ENCODE results near the gene TMEM217.
"Not testable (repeated sequence)": the region's sequence is repeated elsewhere in the genome, so short reads cannot be mapped to it uniquely, and the experiment has no call there.

Gene TMEM217

DNA sequence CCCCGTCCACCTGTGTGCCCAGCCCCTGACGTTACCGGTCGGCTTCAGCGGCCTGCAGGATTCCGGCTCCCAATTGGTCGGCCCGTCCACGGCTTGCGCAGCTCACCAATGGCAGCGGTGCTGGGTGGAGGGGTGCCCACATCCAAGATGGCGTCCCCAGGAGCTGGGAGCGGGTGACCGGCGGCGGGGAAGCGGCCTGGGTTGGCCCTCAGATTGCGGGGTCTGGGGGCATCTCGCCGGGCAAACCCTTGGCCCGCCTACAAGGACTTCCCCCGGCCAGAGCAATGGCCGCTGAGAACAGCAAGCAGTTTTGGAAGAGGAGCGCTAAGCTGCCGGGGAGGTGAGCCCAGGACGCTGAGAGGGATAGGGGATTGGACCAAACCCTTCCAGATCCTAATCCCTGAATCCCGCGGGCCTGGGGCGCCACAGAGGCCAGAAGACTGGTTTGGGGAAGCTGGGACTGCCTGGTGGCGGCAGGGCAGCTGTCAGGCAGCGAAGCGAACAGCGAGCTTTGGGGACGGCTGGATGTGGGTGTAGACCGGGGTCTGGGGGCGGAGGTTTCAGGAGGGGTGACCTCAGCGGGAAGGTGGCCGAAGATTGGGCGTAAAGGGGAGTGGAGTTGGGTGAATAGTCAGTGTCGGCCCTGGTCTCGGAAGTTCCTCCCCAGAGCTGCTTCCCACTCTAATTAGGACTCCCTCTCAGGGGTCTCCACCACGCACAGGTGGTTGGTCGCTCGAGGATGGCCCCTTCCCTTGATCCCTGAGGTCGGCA is at the start of gene TMEM217, which contains the start of gene TBC1D22B:
TMEM217 (minus strand) TSS at position 511 of the 771 bp plus-strand sequence. CDS start 39,114 bp downstream, outside the sequence.
TBC1D22B (plus strand) TSS at position 139 of the 771 bp plus-strand sequence; CDS start at position 285, 146 bp downstream.
- Histone ChIP-seq H3K9ac (ENCODE audit: low read length) (peak within 1 kb of the TSS; percentile 100), H3K36me3 (ENCODE audit: control insufficient read depth, insufficient read depth, low read length) (no peaks in the 10 kb centered on the region), H3K9me3 (ENCODE audit: control insufficient read depth, low read length) (no peaks in the 10 kb centered on the region), H3K4me3 (ENCODE audit: low read length) (peak within 1 kb of the TSS; percentile 99), H3K4me1 (ENCODE audit: control insufficient read depth, insufficient read depth, low read length) (peaks cover 18% of the 10 kb centered on the region), H3K27me3 (ENCODE audit: control insufficient read depth, insufficient read depth, low read length) (no peaks in the 10 kb centered on the region)

DNA sequence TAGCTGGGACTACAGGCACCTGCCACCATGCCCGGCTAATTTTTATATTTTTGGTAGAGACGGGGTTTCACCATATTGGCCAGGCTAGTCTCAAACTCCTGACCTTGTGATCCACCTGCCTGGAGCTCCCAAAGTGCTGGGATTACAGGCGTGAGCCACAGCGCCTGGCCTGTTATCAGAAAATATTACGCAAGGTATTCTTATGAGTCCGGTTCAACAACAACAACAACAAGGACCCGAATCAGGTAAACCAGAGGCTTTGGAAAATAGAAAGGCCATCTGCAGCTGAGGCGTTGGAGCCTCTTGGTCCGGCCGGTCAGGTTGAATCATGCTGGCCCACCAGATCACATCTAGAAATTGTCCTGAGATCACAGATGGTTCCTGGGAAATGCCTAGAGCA is 49.5 kb upstream of the TMEM217 start:
- H3K4me3 ChIP-seq (ENCODE audit: low read length); H3K36me3 ChIP-seq (ENCODE audit: control insufficient read depth, insufficient read depth, low read length); H3K9me3 ChIP-seq (ENCODE audit: control insufficient read depth, low read length); H3K9ac ChIP-seq (ENCODE audit: low read length); H3K27me3 ChIP-seq (ENCODE audit: control insufficient read depth, insufficient read depth, low read length); H3K4me1 ChIP-seq (ENCODE audit: control insufficient read depth, insufficient read depth, low read length): not testable (repeated sequence)

DNA sequence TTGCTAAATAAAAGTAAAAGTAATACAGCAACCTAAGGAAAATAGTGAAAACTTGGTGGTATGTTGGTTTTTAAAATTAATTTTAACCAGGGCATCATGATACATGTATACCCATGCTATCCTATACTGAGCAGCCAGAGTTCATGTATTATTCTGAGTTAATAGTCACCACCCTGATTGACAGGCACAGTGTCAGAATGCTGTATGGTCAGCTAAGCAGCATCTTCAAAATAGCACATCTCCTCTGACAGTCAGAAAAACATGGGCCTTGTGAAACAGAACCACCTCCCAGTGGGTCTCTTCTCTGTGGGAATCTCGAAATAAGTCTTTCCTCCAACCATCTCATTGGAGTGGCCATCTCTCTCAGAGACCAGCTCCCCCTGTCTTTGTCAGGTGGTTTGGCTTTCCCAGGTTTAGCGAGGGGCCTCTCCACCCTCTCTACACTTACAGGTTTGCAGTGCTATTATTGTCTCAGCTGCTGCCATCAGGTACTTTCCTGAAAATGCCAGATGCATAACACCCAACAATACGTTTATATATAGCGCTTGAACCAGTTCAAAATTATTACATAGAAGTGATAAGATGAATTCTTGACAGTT is 48.8 kb upstream of the TMEM217 start:
- Histone ChIP-seq H3K4me3 (ENCODE audit: low read length) (no peak overlapping the region), H3K4me1 (ENCODE audit: control insufficient read depth, insufficient read depth, low read length) (no peaks in the 10 kb centered on the region), H3K9ac (ENCODE audit: low read length) (no peak overlapping the region), H3K27me3 (ENCODE audit: control insufficient read depth, insufficient read depth, low read length) (no peaks in the 10 kb centered on the region), H3K9me3 (ENCODE audit: control insufficient read depth, low read length) (no peaks in the 10 kb centered on the region), H3K36me3 (ENCODE audit: control insufficient read depth, insufficient read depth, low read length) (no peaks in the 10 kb centered on the region)

DNA sequence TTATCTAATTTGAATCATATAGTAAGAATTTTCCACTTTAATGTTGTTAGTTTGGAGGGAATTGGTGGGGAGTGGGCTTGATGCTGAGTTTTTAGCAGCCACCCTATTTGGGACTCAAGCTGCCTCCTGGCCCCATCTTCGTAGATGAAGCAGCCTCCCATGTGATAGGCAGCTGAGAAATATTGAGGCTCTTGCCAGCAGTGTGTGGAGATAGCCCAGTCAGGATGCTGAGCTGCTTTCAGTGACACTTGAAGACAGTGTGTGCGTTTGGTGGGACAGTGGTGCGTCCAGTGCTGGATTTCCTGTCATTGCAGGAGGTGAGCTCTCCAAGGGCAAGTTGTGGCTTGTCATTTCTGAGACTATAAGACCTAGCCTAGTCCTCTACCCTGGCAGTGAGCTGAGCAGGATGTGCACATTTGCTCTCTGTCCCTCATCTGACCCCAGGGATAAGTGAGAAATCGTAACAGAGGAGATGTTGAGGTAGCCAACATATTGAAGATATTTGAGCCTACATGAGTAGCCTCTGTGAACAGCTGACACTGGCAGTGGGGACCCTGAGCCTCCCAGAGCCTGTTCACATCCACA is 48.0 kb upstream of the TMEM217 start:
- H3K9me3 ChIP-seq (ENCODE audit: control insufficient read depth, low read length): no peaks in the 10 kb centered on the region
- no peaks in the 10 kb centered on the region for H3K27me3 ChIP-seq (ENCODE audit: control insufficient read depth, insufficient read depth, low read length)
- H3K4me3 ChIP-seq (ENCODE audit: low read length): no peak overlapping the region
- no peaks in the 10 kb centered on the region for H3K36me3 ChIP-seq (ENCODE audit: control insufficient read depth, insufficient read depth, low read length)
- H3K9ac ChIP-seq (ENCODE audit: low read length): no peak overlapping the region
- no peaks in the 10 kb centered on the region for H3K4me1 ChIP-seq (ENCODE audit: control insufficient read depth, insufficient read depth, low read length)

DNA sequence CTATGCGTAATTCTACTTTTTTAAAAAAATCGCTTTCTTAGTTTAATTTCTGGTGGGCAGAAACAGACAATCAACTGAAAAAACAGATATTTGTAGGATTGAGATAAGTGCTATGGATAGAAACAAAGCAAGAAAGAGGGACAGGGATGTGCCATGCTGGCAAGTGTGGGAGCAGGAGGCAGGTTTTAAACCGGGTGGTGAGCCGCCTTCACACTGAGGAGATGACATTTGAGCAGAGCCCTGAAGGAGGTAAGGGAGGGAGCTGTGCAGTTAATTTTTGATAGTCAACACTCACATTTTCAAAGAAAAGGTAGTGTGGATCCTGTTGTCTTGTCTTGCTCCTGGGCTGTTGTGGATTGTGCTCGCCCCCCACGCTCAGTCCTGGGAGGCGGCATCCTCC is 46.8 kb upstream of the TMEM217 start:
- Histone ChIP-seq H3K9me3 (ENCODE audit: control insufficient read depth, low read length) (no peaks in the 10 kb centered on the region), H3K4me3 (ENCODE audit: low read length) (no peak overlapping the region), H3K4me1 (ENCODE audit: control insufficient read depth, insufficient read depth, low read length) (no peaks in the 10 kb centered on the region), H3K9ac (ENCODE audit: low read length) (no peak overlapping the region), H3K27me3 (ENCODE audit: control insufficient read depth, insufficient read depth, low read length) (no peaks in the 10 kb centered on the region), H3K36me3 (ENCODE audit: control insufficient read depth, insufficient read depth, low read length) (no peaks in the 10 kb centered on the region)

DNA sequence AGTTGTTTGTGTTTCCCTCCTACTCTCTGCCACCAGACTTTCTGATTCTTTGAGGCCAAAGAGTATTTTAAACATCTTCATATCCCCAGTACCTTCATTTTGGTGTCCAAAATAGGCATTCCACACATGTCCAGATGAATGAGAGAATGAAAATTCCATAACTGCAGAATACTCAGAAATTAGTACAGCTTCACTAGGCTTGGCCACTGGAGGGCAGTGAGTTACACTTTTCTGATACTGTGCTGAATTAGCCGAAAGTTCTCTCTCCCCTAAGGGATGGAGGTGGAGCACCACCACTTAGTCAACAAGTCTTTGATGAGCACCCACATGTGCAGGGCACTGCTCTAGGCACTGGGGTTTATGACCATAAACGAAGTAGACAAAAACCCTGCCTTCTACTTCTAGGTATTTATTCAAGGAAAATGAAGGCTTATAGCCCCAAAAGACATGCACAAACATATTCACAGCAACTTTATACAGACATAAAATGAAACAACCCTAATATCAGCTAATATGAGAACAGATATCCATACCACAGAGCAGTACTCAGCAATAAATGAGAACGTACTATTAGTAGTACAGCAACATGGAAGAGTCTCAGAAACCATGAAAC is 46.1 kb upstream of the TMEM217 start:
- Histone ChIP-seq H3K4me3 (ENCODE audit: low read length) (no peak overlapping the region), H3K9me3 (ENCODE audit: control insufficient read depth, low read length) (no peaks in the 10 kb centered on the region), H3K27me3 (ENCODE audit: control insufficient read depth, insufficient read depth, low read length) (no peaks in the 10 kb centered on the region), H3K36me3 (ENCODE audit: control insufficient read depth, insufficient read depth, low read length) (no peaks in the 10 kb centered on the region), H3K4me1 (ENCODE audit: control insufficient read depth, insufficient read depth, low read length) (no peaks in the 10 kb centered on the region), H3K9ac (ENCODE audit: low read length) (no peak overlapping the region)

DNA sequence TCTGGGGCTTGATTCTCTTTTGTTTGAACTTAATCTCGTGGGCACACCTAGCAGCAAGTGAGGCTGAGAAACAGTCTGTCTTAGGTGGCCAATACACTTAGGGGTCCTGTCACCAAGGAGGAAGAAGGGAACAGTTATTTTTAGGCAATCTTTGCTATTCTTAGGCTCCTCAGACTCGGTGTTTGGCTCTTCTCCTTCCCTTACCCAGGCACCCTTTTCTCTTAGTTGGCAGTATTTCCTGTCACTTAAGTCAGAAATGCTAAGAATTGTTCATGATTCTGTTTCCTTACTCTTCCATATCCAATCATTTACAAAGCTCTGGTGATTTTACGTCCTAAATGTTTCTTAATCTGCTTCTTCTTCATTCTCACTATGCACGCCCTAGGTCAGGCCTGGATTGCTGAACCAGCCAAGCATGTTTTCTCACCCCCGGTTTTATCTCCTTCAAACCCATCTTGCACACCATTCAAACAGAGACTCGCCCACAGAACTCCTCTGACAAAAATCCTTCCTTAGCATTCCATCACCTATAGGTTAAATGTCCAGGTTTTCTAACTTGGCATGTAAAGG is 45.2 kb upstream of the TMEM217 start:
- Histone ChIP-seq H3K36me3 (ENCODE audit: control insufficient read depth, insufficient read depth, low read length) (no peaks in the 10 kb centered on the region), H3K9ac (ENCODE audit: low read length) (no peak overlapping the region), H3K9me3 (ENCODE audit: control insufficient read depth, low read length) (no peaks in the 10 kb centered on the region), H3K4me1 (ENCODE audit: control insufficient read depth, insufficient read depth, low read length) (no peaks in the 10 kb centered on the region), H3K27me3 (ENCODE audit: control insufficient read depth, insufficient read depth, low read length) (no peaks in the 10 kb centered on the region), H3K4me3 (ENCODE audit: low read length) (no peak overlapping the region)

DNA sequence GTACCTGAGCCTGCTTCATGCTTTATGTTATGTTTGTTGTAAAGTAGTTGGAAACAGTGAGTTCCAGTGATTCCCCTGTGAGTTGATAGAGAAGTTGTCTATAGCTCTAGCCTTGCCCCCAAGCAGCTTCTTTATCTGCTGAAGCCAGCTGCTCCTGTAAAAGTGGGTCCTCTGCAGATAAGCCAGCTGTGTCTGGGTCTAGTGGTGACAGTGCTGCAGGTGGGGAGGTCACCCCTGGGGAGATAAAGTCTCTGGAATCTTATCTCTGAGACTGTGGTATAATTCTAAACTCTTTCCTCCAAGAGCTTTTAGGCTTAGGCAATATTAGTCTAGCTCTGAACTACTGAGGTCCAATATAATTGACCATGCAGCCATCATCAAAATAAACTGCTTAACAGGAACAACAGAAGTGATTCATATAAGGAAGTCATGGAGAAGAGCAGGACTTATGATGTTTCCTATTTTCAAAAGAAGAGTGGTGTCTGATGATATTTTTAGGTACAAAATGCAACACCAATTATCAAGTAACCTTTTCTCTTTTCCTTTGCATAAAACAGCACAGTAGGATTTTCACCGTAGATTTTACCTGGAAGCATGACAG is 44.2 kb upstream of the TMEM217 start:
- no peak overlapping the region for H3K4me3 ChIP-seq (ENCODE audit: low read length)
- no peak overlapping the region for H3K9ac ChIP-seq (ENCODE audit: low read length)
- no peaks in the 10 kb centered on the region for H3K9me3 ChIP-seq (ENCODE audit: control insufficient read depth, low read length)
- H3K36me3 ChIP-seq (ENCODE audit: control insufficient read depth, insufficient read depth, low read length): no peaks in the 10 kb centered on the region
- H3K4me1 ChIP-seq (ENCODE audit: control insufficient read depth, insufficient read depth, low read length): no peaks in the 10 kb centered on the region
- H3K27me3 ChIP-seq (ENCODE audit: control insufficient read depth, insufficient read depth, low read length): no peaks in the 10 kb centered on the region

DNA sequence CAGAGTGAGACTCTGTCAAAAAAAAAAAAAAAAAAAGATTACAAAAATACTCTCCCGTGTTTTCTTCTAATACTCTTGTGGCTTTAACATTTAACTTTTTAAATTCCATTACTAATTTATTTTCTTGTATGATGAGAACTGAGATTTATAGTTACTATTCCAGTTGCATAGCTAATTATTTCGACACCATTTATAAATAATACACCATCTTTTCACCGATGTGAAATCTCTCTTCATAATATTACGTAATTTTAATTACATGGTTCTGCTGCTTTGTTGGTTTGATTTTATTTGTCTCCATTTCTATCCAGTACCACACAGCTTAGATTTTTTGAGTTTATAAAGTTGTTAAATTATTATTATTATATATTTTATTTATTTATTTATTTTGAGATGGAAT is 42.0 kb upstream of the TMEM217 start:
- no peaks in the 10 kb centered on the region for H3K27me3 ChIP-seq (ENCODE audit: control insufficient read depth, insufficient read depth, low read length)
- no peaks in the 10 kb centered on the region for H3K36me3 ChIP-seq (ENCODE audit: control insufficient read depth, insufficient read depth, low read length)
- H3K9me3 ChIP-seq (ENCODE audit: control insufficient read depth, low read length): no peaks in the 10 kb centered on the region
- no peak overlapping the region for H3K4me3 ChIP-seq (ENCODE audit: low read length)
- no peaks in the 10 kb centered on the region for H3K4me1 ChIP-seq (ENCODE audit: control insufficient read depth, insufficient read depth, low read length)
- no peak overlapping the region for H3K9ac ChIP-seq (ENCODE audit: low read length)

DNA sequence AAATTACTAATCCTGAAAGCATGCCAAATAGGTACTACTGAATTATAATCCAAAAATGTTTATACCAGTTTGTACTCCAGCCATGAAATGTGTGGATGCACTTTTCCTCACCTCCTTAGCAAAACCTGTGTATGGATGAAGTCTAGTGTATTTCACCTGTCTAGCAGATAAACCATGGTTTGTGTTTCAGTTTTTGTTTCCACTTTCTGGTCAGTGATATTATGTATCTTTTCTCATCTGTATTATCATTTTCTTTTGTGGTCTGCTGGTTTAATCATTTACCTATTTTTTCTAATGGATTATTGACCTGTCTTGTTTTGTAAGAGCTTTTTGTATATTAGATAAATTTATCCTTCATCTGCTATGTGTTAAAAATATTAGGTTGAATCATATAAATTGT is 41.0 kb upstream of the TMEM217 start:
- Histone ChIP-seq H3K27me3 (ENCODE audit: control insufficient read depth, insufficient read depth, low read length) (no peaks in the 10 kb centered on the region), H3K4me3 (ENCODE audit: low read length) (no peak overlapping the region), H3K9ac (ENCODE audit: low read length) (no peak overlapping the region), H3K4me1 (ENCODE audit: control insufficient read depth, insufficient read depth, low read length) (no peaks in the 10 kb centered on the region), H3K9me3 (ENCODE audit: control insufficient read depth, low read length) (no peaks in the 10 kb centered on the region), H3K36me3 (ENCODE audit: control insufficient read depth, insufficient read depth, low read length) (no peaks in the 10 kb centered on the region)

DNA sequence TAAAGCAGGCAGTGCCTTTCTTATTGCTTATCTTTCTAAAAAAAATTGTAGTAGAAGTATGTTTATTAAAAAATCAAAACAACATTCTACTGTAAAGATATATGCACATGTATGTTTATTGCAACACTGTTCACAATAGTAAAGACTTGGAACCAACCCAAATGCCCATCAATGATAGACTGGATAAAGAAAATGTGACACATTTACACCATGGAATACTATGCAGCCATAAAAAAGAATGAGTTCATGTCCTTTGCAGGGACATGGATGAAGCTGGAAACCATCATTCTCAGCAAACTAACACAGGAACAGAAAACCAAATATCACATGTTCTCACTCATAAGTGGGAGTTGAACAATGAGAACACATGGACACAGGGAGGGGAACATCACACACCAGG is 39.7 kb upstream of the TMEM217 start:
- H3K4me3 ChIP-seq (ENCODE audit: low read length); H3K4me1 ChIP-seq (ENCODE audit: control insufficient read depth, insufficient read depth, low read length); H3K36me3 ChIP-seq (ENCODE audit: control insufficient read depth, insufficient read depth, low read length); H3K9ac ChIP-seq (ENCODE audit: low read length); H3K27me3 ChIP-seq (ENCODE audit: control insufficient read depth, insufficient read depth, low read length); H3K9me3 ChIP-seq (ENCODE audit: control insufficient read depth, low read length): not testable (repeated sequence)

Data from mucosa of stomach (tissue), 1 donor.